ENCODE results near the gene ABHD12. TPM values are rescaled to one million over a fixed set of nuclear protein-coding genes. Genes with fewer than 3 reads are reported as not detected.

Gene ABHD12
- total and polyA plus RNA-seq, 12 donors, result 17.6 to 95.8 (median 54.1) TPM

DNA sequence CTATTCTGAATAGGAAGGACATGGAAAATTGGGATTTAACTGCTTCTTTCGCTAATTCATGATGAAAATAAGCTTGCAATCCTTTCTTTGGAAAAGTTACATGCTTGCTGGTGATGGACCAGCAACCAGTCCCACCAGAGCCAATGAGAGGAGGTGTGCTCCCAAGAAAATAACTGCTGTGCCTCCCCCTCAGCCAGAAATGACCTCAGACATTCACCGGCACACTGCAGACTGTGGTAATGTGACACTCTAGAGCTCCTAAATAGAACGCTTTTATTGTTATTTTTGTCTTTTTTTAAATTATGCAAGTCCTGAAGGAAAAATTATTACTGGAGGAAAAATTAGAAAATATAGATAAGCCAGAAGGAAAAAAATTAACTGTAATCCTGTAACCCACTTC is 140.1 kb downstream of the ABHD12 start:
- TF ChIP-seq, protein P1, sequence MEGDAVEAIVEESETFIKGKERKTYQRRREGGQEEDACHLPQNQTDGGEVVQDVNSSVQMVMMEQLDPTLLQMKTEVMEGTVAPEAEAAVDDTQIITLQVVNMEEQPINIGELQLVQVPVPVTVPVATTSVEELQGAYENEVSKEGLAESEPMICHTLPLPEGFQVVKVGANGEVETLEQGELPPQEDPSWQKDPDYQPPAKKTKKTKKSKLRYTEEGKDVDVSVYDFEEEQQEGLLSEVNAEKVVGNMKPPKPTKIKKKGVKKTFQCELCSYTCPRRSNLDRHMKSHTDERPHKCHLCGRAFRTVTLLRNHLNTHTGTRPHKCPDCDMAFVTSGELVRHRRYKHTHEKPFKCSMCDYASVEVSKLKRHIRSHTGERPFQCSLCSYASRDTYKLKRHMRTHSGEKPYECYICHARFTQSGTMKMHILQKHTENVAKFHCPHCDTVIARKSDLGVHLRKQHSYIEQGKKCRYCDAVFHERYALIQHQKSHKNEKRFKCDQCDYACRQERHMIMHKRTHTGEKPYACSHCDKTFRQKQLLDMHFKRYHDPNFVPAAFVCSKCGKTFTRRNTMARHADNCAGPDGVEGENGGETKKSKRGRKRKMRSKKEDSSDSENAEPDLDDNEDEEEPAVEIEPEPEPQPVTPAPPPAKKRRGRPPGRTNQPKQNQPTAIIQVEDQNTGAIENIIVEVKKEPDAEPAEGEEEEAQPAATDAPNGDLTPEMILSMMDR (IDR thresholded peaks at IDR 0.05), result no peak
- TF ChIP-seq POLR2A (IDR thresholded peaks at IDR 0.05), result no peak
- Histone ChIP-seq H3K4me1 (replicated peaks in 1 of 2) (peaks cover 25 to 35% of the 10 kb centered on the region in 2 donors), H3K27me3 (no peaks in the 10 kb centered on the region), H3K9me3 (replicated peaks in 1 of 3) (no peaks in the 10 kb centered on the region), H3K27ac (peak overlapping the region in 1 of 5 donors; percentile 9), H3K36me3 (replicated peaks in 1 of 2) (no peaks in the 10 kb centered on the region), H3K4me3 (no peak overlapping the region)
- intact Hi-C loops (cut with DNase I), result loop anchor here in 1 of 2 donors (10.0 kb wide), 1 partner anchor 144 kb away; the partner anchor contains the start of gene ABHD12
- 77 to 88% (median 83%) methylated on average over 3 of the region's 3 CpGs for WGBS, 4 donors
- peak in 1 of 7 donors; percentile 41 for DNase-seq

Small RNAs within 50 kb of the gene (small RNA-seq; reads per million reads assigned to genes)
- 0 reads per million in 2 donors for gene AL121772.2

Other genes starting within 250 kb of the ABHD12 start
- gene ENTPD6, start 195.1 kb downstream of the ABHD12 start, total RNA-seq, result 100 to 1,000 TPM in 5 of 9 donors, 10 to 100 TPM in 4; 51.0 to 120 (median 107) TPM
- gene ENTPD6, start 195.1 kb downstream of the ABHD12 start, polyA plus RNA-seq, result 100 to 1,000 TPM in 2 of 3 donors, 10 to 100 TPM in 1; 30.9 to 260 (median 153) TPM
- 100 to 1,000 TPM in 3 of 9 donors, 10 to 100 TPM in 6; 25.4 to 118 (median 80.9) TPM for gene PYGB, start 142.8 kb downstream of the ABHD12 start, total RNA-seq
- gene PYGB, start 142.8 kb downstream of the ABHD12 start, polyA plus RNA-seq, result 10 to 100 TPM; 15.7 to 80.0 (median 35.9) TPM
- 1 to 10 TPM in 7 of 9 donors, under 1 TPM in 2; 0.30 to 7.0 (median 1.3) TPM for gene GINS1, start 16.8 kb upstream of the ABHD12 start, total RNA-seq
- gene GINS1, start 16.8 kb upstream of the ABHD12 start, polyA plus RNA-seq, result 1 to 10 TPM in 1 of 3 donors, under 1 TPM in 2; 0.30 to 1.6 (median 0.56) TPM
- 10 to 100 TPM in 8 of 9 donors, 1 to 10 TPM in 1; 10.0 to 30.9 (median 14.8) TPM for gene NINL, start 194.7 kb upstream of the ABHD12 start, total RNA-seq
- gene NINL, start 194.7 kb upstream of the ABHD12 start, polyA plus RNA-seq, result 10 to 100 TPM; 13.4 to 30.6 (median 20.3) TPM
- gene NANP, start 233.2 kb upstream of the ABHD12 start, total RNA-seq, result 10 to 100 TPM in 3 of 9 donors, 1 to 10 TPM in 6; 5.5 to 13.6 (median 7.8) TPM
- gene NANP, start 233.2 kb upstream of the ABHD12 start, polyA plus RNA-seq, result 10 to 100 TPM in 1 of 3 donors, 1 to 10 TPM in 2; 1.8 to 12.2 (median 2.2) TPM